ENCODE measurements around the gene PCDHGA2.

DNA sequence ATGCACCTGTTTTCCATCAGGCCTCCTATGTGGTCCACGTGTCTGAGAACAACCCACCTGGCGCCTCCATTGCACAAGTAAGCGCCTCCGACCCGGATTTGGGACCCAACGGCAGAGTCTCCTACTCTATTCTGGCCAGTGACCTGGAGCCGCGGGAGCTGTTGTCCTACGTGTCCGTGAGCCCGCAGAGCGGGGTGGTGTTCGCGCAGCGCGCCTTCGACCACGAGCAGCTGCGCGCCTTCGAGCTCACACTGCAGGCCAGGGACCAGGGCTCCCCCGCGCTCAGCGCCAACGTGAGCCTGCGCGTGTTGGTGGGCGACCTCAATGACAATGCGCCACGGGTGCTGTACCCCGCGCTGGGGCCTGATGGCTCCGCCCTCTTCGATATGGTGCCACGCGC is 13.0 kb downstream of the PCDHGA2 start:
- TF ChIP-seq POLR2AphosphoS5 (IDR thresholded peaks at IDR 0.05; ENCODE audit: low read depth, low read length) (no peak), SIN3A (IDR thresholded peaks at IDR 0.05; ENCODE audit: borderline replicate concordance, insufficient read depth, low read length) (no peak)
